Endothelial cell (in vitro differentiated cells): Measurements from ENCODE around the gene COL5A2. TPM values are rescaled to one million over a fixed set of nuclear protein-coding genes. Genes with fewer than 3 reads are reported as not detected.

Experiments
- DNase-seq: peaks from one replicate; pipeline ENCODE4 v3.0.0; 2021; ENCODE audit warnings: low spot score
- H3K27ac Mint-ChIP-seq: one replicate; pipeline ENCODE4 v1.8.0; 2021; ENCODE audit warnings: mixed read lengths, inconsistent platforms; ENCODE audit not compliant: unreplicated experiment
- H3K27me3 Mint-ChIP-seq: one replicate; pipeline ENCODE4 v1.8.0; 2021; ENCODE audit warnings: mild to moderate bottlenecking, moderate library complexity, mixed read lengths, inconsistent platforms; ENCODE audit not compliant: unreplicated experiment
- H3K36me3 Mint-ChIP-seq: one replicate; pipeline ENCODE4 v1.8.0; 2021; ENCODE audit warnings: mild to moderate bottlenecking, low read depth, mixed read lengths, inconsistent platforms; ENCODE audit not compliant: unreplicated experiment
- H3K4me1 Mint-ChIP-seq: one replicate; pipeline ENCODE4 v1.8.0; 2021; ENCODE audit warnings: mild to moderate bottlenecking, mixed read lengths, inconsistent platforms; ENCODE audit not compliant: unreplicated experiment
- H3K4me3 Mint-ChIP-seq: one replicate; pipeline ENCODE4 v1.8.0; 2021; ENCODE audit warnings: mild to moderate bottlenecking, mixed read lengths, inconsistent platforms; ENCODE audit not compliant: unreplicated experiment
- H3K9me3 Mint-ChIP-seq: one replicate; pipeline ENCODE4 v1.8.0; 2021; ENCODE audit warnings: mixed read lengths, inconsistent platforms; ENCODE audit not compliant: unreplicated experiment
- total RNA-seq: library from RNA; stranded (reverse); fragmentation: NEBNext Ultra II Directional; extraction: Animal tissue kit (Norgen Biotek cat#: 25700); gene quantifications from one replicate; pipeline ENCODE4 v1.2.1, GENCODE V29; 2021; ENCODE audit not compliant: unreplicated experiment
- TF ChIP-seq, protein P1 (sequence below): fragments of 200-600 bp; sonication (generic); IDR thresholded peaks from one replicate; pipeline ENCODE4 v1.5.0; 2021; ENCODE audit warnings: antibody characterized with exemption; ENCODE audit not compliant: unreplicated experiment

COL5A2 gene
- total RNA-seq, 1 donor from 2014 or later, result 243 TPM

DNA sequence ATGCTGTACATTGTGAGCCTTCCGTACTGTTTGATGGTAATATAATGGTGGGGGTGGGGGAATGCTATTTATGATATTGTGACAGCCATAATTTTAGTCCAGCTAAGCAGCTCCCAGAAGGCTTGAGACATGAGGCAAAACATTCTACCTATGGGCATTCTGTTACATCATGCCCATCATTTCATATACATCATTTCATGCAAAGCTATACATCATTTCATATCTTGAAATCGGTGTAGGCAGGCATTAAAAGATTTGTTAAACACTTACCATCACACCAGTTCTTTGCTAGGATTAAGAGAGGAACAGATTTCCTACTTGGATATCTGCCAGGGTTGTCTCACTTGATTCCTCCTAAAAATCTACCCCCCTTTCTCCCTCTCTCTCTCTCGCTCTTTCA is 84.5 kb downstream of the COL5A2 start:
- Mint-ChIP-seq H3K27ac (peak overlapping the region; percentile 12), H3K4me3 (no peak overlapping the region), H3K27me3 (peaks cover 1% of the 10 kb centered on the region), H3K36me3 (peaks cover 3% of the 10 kb centered on the region), H3K4me1 (peaks cover 2% of the 10 kb centered on the region), H3K9me3 (no peaks in the 10 kb centered on the region)
- no peak for DNase-seq
- TF ChIP-seq, protein P1, sequence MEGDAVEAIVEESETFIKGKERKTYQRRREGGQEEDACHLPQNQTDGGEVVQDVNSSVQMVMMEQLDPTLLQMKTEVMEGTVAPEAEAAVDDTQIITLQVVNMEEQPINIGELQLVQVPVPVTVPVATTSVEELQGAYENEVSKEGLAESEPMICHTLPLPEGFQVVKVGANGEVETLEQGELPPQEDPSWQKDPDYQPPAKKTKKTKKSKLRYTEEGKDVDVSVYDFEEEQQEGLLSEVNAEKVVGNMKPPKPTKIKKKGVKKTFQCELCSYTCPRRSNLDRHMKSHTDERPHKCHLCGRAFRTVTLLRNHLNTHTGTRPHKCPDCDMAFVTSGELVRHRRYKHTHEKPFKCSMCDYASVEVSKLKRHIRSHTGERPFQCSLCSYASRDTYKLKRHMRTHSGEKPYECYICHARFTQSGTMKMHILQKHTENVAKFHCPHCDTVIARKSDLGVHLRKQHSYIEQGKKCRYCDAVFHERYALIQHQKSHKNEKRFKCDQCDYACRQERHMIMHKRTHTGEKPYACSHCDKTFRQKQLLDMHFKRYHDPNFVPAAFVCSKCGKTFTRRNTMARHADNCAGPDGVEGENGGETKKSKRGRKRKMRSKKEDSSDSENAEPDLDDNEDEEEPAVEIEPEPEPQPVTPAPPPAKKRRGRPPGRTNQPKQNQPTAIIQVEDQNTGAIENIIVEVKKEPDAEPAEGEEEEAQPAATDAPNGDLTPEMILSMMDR, result no peak

DNA sequence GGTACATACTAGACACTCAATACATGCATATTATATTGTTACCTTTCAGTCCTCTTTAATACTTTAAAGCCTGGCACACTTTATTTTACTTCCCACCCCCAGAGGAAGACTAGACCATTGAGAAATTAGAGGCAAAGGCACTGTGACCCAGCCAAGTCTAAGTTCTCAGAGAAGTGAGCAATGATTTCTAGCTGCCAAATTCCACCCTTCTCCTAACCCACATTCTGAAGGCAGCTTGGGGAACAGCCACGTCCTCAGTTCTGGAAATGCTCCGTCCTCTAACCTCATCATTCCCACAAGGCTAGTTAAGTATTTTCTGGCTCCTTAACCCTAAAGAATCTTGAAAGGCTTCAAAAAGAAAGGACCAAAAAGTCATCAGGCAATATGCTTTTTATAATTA is 86.6 kb downstream of the COL5A2 start:
- TF ChIP-seq, protein P1, result no peak
- Mint-ChIP-seq H3K27ac (no peak overlapping the region), H3K27me3 (peaks cover 1% of the 10 kb centered on the region), H3K36me3 (peaks cover 11% of the 10 kb centered on the region), H3K4me3 (no peak overlapping the region), H3K4me1 (peaks cover 2% of the 10 kb centered on the region), H3K9me3 (no peaks in the 10 kb centered on the region)
- DNase-seq, result no peak

DNA sequence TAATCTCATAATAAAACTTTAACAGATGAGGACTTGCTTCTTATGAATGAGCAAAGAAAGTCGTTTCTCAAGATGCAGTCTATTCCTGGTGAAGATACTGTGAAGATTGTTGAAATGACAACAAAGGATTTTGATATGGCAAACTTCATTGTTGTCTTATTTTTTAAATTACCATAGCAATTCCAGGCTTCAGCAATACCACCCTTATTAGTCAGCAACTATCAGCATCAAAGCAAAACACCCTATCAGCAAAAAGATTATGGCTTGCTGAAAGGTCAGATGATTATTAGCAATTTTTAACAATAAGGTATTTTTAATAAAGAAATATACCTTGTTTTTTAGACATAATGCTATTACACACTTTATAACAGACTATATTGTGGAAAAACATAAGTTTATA is 88.3 kb downstream of the COL5A2 start:
- no peak for DNase-seq
- no peaks in the 10 kb centered on the region for H3K9me3 Mint-ChIP-seq
- TF ChIP-seq, protein P1, result no peak
- no peak overlapping the region for H3K27ac Mint-ChIP-seq
- H3K4me1 Mint-ChIP-seq, result peaks cover 2% of the 10 kb centered on the region
- no peak overlapping the region for H3K4me3 Mint-ChIP-seq
- peaks cover 8% of the 10 kb centered on the region for H3K36me3 Mint-ChIP-seq
- peaks cover 1% of the 10 kb centered on the region for H3K27me3 Mint-ChIP-seq

DNA sequence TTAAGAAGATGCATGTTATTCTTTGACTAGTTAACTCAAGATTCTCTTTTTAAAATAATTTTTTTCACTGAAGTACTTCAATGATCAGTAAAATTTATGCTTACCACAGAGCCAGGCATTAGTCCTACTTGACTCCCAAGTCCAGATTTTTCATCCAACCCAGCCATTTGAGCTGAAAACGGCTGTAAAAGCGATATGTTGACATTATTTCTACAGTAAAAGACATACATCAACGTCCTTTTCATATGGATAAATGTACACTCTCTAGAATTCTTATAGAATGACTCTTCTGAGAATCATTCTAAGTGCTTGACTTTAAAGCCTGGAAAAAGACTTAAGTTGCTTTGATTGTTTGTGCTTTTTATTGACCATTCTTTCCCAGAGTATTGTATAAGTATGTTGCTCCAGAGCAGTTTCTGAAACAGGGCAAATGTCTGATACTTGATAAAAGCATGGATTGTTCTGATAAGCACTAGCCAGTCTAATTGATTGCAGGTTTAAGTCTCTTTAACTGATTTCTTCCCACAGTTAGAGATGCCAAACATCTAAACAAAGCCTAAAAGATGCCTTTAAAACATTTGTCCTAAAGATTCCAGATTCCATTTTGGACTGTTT is 90.9 kb downstream of the COL5A2 start:
- TF ChIP-seq, protein P1, result no peak
- no peak for DNase-seq
- Mint-ChIP-seq H3K36me3 (peaks cover 8% of the 10 kb centered on the region), H3K4me1 (no peaks in the 10 kb centered on the region), H3K9me3 (no peaks in the 10 kb centered on the region), H3K27me3 (no peaks in the 10 kb centered on the region), H3K4me3 (no peak overlapping the region), H3K27ac (no peak overlapping the region)

DNA sequence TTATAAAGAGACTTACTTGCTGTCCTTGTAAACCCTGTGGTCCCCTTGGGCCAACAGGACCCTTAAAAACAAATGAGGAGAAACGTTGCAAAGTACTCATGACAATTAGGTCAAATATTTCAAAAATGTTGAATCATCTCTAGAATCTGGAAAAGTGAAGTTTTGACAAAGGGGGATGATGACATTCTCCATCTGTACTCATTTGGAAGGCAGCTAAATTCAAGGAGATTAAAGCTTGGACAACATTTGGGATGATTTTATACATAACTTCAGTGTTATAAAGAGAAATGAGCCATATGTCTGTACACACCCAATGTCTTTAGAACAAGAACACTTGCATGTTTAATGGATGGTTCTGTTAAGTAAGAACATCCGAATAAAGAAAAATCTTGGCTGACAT is 92.9 kb downstream of the COL5A2 start:
- Mint-ChIP-seq H3K36me3 (peaks cover 8% of the 10 kb centered on the region), H3K27ac (no peak overlapping the region), H3K9me3 (no peaks in the 10 kb centered on the region), H3K27me3 (no peaks in the 10 kb centered on the region), H3K4me1 (no peaks in the 10 kb centered on the region), H3K4me3 (no peak overlapping the region)
- TF ChIP-seq, protein P1, result no peak
- DNase-seq, result no peak
